T-helper 2 cell treated with Interferon-gamma antibody and Interleukin-4, amounts not matched to agents 100 ng/mL and 5 ng/mL, for 36 hours (primary cell): ENCODE measurements around the gene HSP90B1. TPM values are rescaled to one million over a fixed set of nuclear protein-coding genes. Genes with fewer than 3 reads are reported as not detected.

Experiments
- intact Hi-C: fragments of 100-400 bp; cut with micrococcal nuclease; formaldehyde crosslinking; loops from one replicate; pipeline ENCODE4 v1.15.1; 2023
- total RNA-seq: library from RNA; stranded (reverse); gene quantifications from 2 replicates; pipeline ENCODE4 v1.2.3, GENCODE V29; 2022

Gene HSP90B1
- 458 and 465 TPM in 2 replicates for total RNA-seq

GRCh38 chr12:103930034-103930786 lies at the start of gene HSP90B1:
Gene HSP90B1 (plus strand): TSS chr12:103930410. CDS start chr12:103930516, 106 bp downstream.
- intact Hi-C loops, result loop anchor here (1.0 to 10.0 kb wide), 7 partner anchors 27 to 1185 kb away; partner anchors contain the start of genes EID3, HCFC2, NFYB and NT5DC3

- intact Hi-C loops, result no loop called here
These were observed 48.9 kb upstream of the HSP90B1 start for GRCh38 chr12:103881261-103881660.

GRCh38 chr12:103882861-103883596 lies 47.2 kb upstream of the HSP90B1 start:
- intact Hi-C loops, result no loop called here

GRCh38 chr12:103883908-103884307 lies 46.3 kb upstream of the HSP90B1 start:
- intact Hi-C loops, result loop anchor here (1.0 kb wide), 1 partner anchor 225 kb away; no protein-coding TSS in a partner anchor

- intact Hi-C loops, result loop anchor here (1.0 kb wide), 1 partner anchor 225 kb away; no protein-coding TSS in a partner anchor
These were observed 45.9 kb upstream of the HSP90B1 start for GRCh38 chr12:103884316-103884715.

- intact Hi-C loops, result no loop called here
These were observed 43.9 kb upstream of the HSP90B1 start for GRCh38 chr12:103886195-103886797.

GRCh38 chr12:103887738-103888137 lies 42.5 kb upstream of the HSP90B1 start:
- intact Hi-C loops, result no loop called here

GRCh38 chr12:103897316-103897715 lies 32.9 kb upstream of the HSP90B1 start:
- intact Hi-C loops, result no loop called here

- intact Hi-C loops, result no loop called here
These were observed 28.6 kb upstream of the HSP90B1 start for GRCh38 chr12:103901518-103902173.

GRCh38 chr12:103903993-103904392 lies 26.2 kb upstream of the HSP90B1 start:
- intact Hi-C loops, result no loop called here

GRCh38 chr12:103905730-103906349 lies 24.4 kb upstream of the HSP90B1 start:
- intact Hi-C loops, result no loop called here

- intact Hi-C loops, result no loop called here
These were observed 22.0 kb upstream of the HSP90B1 start for GRCh38 chr12:103908246-103908541.

- intact Hi-C loops, result no loop called here
These were observed 21.3 kb upstream of the HSP90B1 start for GRCh38 chr12:103908877-103909276.

- intact Hi-C loops, result no loop called here
These were observed 20.4 kb upstream of the HSP90B1 start for GRCh38 chr12:103909811-103910210.

GRCh38 chr12:103912069-103912468 lies 18.1 kb upstream of the HSP90B1 start:
- intact Hi-C loops, result no loop called here

GRCh38 chr12:103913100-103913499 lies 17.1 kb upstream of the HSP90B1 start:
- intact Hi-C loops, result no loop called here

- intact Hi-C loops, result no loop called here
These were observed 14.9 kb upstream of the HSP90B1 start for GRCh38 chr12:103915306-103915705.

- intact Hi-C loops, result no loop called here
These were observed 12.3 kb upstream of the HSP90B1 start for GRCh38 chr12:103917873-103918272.

- intact Hi-C loops, result loop anchor here (5.0 kb wide), 1 partner anchor 1312 kb away; the partner anchor contains the start of gene APPL2
These were observed 5.2 kb upstream of the HSP90B1 start for GRCh38 chr12:103924761-103925641.

GRCh38 chr12:103928682-103929045 lies 1.5 kb upstream of the HSP90B1 start:
- intact Hi-C loops, result loop anchor here (1.0 to 5.0 kb wide), 3 partner anchors 50 to 1309 kb away; partner anchors contain the start of gene APPL2
